ENCODE data around the gene MSANTD2. TPM values are rescaled to one million over a fixed set of nuclear protein-coding genes. Genes with fewer than 3 reads are reported as not detected.
A peak's percentile ranks its signal among the peaks of the same experiment; 100 is the strongest.

Gene MSANTD2
- total and polyA plus RNA-seq, 9 of the 15 experiments (the other 6 are each of a cell fraction or from before 2014, with no cell fraction given): 1.3 to 9.9 (median 5.3) TPM

DNA sequence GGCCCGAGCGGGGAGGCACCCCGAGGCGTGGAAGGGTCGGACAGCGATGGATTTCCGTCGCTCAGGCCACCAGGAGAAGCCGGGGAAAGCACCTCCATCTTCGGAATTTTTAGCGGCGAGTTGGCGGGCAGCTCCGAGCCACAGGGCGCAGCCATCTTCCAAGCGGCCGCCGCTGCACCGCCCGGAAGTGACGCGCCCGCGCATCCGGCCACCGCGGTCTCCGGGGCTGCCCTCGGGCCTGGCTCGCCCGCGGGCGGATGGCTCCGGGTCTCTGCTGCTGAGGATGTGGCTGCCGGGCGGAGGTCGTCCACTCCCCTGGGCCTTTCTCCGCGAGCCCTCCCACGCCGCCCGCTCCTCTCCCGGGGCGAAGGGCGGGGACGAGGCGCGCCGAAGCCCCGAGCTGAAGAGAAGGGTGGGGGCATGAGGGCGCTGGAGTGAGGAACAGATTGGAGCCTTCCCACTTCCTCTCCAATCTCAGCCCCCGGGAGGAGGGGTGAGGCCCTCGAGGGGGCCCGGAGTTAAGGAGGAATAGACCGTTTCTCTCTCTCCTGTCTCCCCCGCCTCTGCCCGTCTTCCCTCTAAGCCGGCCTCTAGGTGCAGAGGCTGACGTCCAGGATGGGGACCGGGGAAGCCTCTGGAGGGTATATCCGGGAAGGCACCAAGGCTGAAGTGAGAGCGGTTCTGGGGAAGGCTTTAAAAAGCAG, at the start of gene MSANTD2 (continued):
- TF ChIP-seq SOX6 (IDR thresholded peaks at IDR 0.05) (0 out of 2 replicates have a peak, but pooled peaks have one; percentile 23), TAF15 (IDR thresholded peaks at IDR 0.05; ENCODE audit: low read depth, low read length) (no peak), NFIX (CRISPR knock-in tag; IDR thresholded peaks at IDR 0.05; ENCODE audit: low read depth) (no peak), HES1 (IDR thresholded peaks at IDR 0.05; ENCODE audit: low read depth) (no peak), ZNF431 (CRISPR knock-in tag; IDR thresholded peaks at IDR 0.05) (no peak), DACH1 (IDR thresholded peaks at IDR 0.05; ENCODE audit: partially characterized antibody) (no peak), RAD51 (IDR thresholded peaks at IDR 0.05; ENCODE audit: borderline replicate concordance, low read depth) (no peak), OTX1 (CRISPR knock-in tag; IDR thresholded peaks at IDR 0.05) (no peak), CSDE1 (IDR thresholded peaks at IDR 0.05) (no peak), SMC3 (conservative IDR thresholded peaks at IDR 0.05; ENCODE audit: insufficient read depth, low read depth, low read length) (no peak), ZKSCAN1 (IDR thresholded peaks at IDR 0.05; ENCODE audit: low read depth, low read length) (no peak), SNRNP70 (optimal IDR thresholded peaks at IDR 0.05; ENCODE audit: low read depth, low read length) (no peak), SFPQ (IDR thresholded peaks at IDR 0.05; ENCODE audit: low read depth, low read length) (no peak), ETS2 (tag; IDR thresholded peaks at IDR 0.05; ENCODE audit: borderline replicate concordance, poor library complexity, severe bottlenecking) (no peak), HNRNPUL1 (IDR thresholded peaks at IDR 0.05; ENCODE audit: low read length) (no peak)
- TF ChIP-seq, protein P1, sequence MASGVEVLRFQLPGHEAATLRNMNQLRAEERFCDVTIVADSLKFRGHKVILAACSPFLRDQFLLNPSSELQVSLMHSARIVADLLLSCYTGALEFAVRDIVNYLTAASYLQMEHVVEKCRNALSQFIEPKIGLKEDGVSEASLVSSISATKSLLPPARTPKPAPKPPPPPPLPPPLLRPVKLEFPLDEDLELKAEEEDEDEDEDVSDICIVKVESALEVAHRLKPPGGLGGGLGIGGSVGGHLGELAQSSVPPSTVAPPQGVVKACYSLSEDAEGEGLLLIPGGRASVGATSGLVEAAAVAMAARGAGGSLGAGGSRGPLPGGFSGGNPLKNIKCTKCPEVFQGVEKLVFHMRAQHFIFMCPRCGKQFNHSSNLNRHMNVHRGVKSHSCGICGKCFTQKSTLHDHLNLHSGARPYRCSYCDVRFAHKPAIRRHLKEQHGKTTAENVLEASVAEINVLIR (CRISPR knock-in tag; IDR thresholded peaks at IDR 0.05): peak; percentile 76
- TF ChIP-seq, protein P2, sequence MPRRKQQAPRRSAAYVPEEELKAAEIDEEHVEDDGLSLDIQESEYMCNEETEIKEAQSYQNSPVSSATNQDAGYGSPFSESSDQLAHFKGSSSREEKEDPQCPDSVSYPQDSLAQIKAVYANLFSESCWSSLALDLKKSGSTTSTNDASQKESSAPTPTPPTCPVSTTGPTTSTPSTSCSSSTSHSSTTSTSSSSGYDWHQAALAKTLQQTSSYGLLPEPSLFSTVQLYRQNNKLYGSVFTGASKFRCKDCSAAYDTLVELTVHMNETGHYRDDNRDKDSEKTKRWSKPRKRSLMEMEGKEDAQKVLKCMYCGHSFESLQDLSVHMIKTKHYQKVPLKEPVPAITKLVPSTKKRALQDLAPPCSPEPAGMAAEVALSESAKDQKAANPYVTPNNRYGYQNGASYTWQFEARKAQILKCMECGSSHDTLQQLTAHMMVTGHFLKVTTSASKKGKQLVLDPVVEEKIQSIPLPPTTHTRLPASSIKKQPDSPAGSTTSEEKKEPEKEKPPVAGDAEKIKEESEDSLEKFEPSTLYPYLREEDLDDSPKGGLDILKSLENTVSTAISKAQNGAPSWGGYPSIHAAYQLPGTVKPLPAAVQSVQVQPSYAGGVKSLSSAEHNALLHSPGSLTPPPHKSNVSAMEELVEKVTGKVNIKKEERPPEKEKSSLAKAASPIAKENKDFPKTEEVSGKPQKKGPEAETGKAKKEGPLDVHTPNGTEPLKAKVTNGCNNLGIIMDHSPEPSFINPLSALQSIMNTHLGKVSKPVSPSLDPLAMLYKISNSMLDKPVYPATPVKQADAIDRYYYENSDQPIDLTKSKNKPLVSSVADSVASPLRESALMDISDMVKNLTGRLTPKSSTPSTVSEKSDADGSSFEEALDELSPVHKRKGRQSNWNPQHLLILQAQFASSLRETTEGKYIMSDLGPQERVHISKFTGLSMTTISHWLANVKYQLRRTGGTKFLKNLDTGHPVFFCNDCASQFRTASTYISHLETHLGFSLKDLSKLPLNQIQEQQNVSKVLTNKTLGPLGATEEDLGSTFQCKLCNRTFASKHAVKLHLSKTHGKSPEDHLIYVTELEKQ (CRISPR knock-in tag; IDR thresholded peaks at IDR 0.05): no peak
